MG63 (cell line): ENCODE results near the gene RACGAP1. TPM values are rescaled to one million over a fixed set of nuclear protein-coding genes. Genes with fewer than 3 reads are reported as not detected.

Source experiments
- DNase-seq: peaks from one replicate; pipeline ENCODE4 v3.0.0-alpha.2; 2020
- H3K27me3 ChIP-seq: fragments of 250-450 bp; sonication (Bioruptor Pico); 2 replicates; pipeline ENCODE4 v1.5.1; 2020; ENCODE audit warnings: mild to moderate bottlenecking, moderate library complexity
- H3K36me3 ChIP-seq: fragments of 250-450 bp; sonication (Bioruptor Pico); 2 replicates; pipeline ENCODE4 v1.5.1; 2020; ENCODE audit warnings: mild to moderate bottlenecking, moderate library complexity
- H3K4me3 ChIP-seq: fragments of 250-450 bp; sonication (Bioruptor Pico); 2 replicates; pipeline ENCODE4 v1.5.1; 2020; ENCODE audit warnings: mild to moderate bottlenecking, moderate library complexity
- H3K9me3 ChIP-seq: fragments of 250-450 bp; sonication (Bioruptor Pico); 2 replicates; pipeline ENCODE4 v1.5.1; 2020; ENCODE audit warnings: mild to moderate bottlenecking, moderate library complexity
- total RNA-seq: library from RNA; depleted of rRNA; stranded (reverse); fragments of >200 nt; shearing (Covaris generic); gene quantifications from 2 replicates; pipeline ENCODE4 v1.2.3, GENCODE V29; 2014; ENCODE audit warnings: low replicate concordance

RACGAP1 gene
- total RNA-seq, 1 experiment from 2014 or later = 166 TPM

- Histone ChIP-seq H3K36me3 (peaks cover 32% of the 10 kb centered on the region), H3K9me3 (no peaks in the 10 kb centered on the region), H3K27me3 (no peaks in the 10 kb centered on the region), H3K4me3 (no peak overlapping the region)
- DNase-seq = no peak
These were observed 42.8 kb downstream of the RACGAP1 start for GRCh38 chr12:49982246-49983087.

GRCh38 chr12:49980501-49981349, 44.6 kb downstream of the RACGAP1 start:
- no peak overlapping the region for H3K4me3 ChIP-seq
- DNase-seq = no peak

GRCh38 chr12:49979791-49980190, 45.5 kb downstream of the RACGAP1 start:
- H3K4me3 ChIP-seq = no peak overlapping the region
- H3K36me3 ChIP-seq = peaks cover 9% of the 10 kb centered on the region
- no peak for DNase-seq
- no peaks in the 10 kb centered on the region for H3K9me3 ChIP-seq
- no peaks in the 10 kb centered on the region for H3K27me3 ChIP-seq

More at GRCh38 chr12:49980501-49981349, 44.6 kb downstream of the RACGAP1 start:
- Histone ChIP-seq H3K27me3 (no peaks in the 10 kb centered on the region), H3K9me3 (no peaks in the 10 kb centered on the region), H3K36me3 (peaks cover 18% of the 10 kb centered on the region)

- H3K36me3 ChIP-seq = peaks cover 2% of the 10 kb centered on the region
- H3K9me3 ChIP-seq = no peaks in the 10 kb centered on the region
- no peak overlapping the region for H3K4me3 ChIP-seq
- H3K27me3 ChIP-seq = no peaks in the 10 kb centered on the region
- no peak for DNase-seq
These were observed 46.2 kb downstream of the RACGAP1 start for GRCh38 chr12:49979016-49979586.

GRCh38 chr12:49978125-49978524, 47.2 kb downstream of the RACGAP1 start:
- no peaks in the 10 kb centered on the region for H3K9me3 ChIP-seq
- no peaks in the 10 kb centered on the region for H3K27me3 ChIP-seq
- H3K4me3 ChIP-seq = no peak overlapping the region
- H3K36me3 ChIP-seq = no peaks in the 10 kb centered on the region; the same call in none of the 2 replicates
- no peak for DNase-seq

GRCh38 chr12:49976557-49976956, 48.7 kb downstream of the RACGAP1 start:
- H3K36me3 ChIP-seq = no peaks in the 10 kb centered on the region
- no peak for DNase-seq
- no peaks in the 10 kb centered on the region for H3K9me3 ChIP-seq
- H3K27me3 ChIP-seq = no peaks in the 10 kb centered on the region
- H3K4me3 ChIP-seq = no peak overlapping the region

- Histone ChIP-seq H3K9me3 (no peaks in the 10 kb centered on the region), H3K27me3 (no peaks in the 10 kb centered on the region), H3K4me3 (no peak overlapping the region), H3K36me3 (no peaks in the 10 kb centered on the region)
- DNase-seq = no peak
These were observed 50.0 kb downstream of the RACGAP1 start for GRCh38 chr12:49975318-49975761.

GRCh38 chr12:49974677-49975317, 50.5 kb downstream of the RACGAP1 start:
- no peak for DNase-seq
- Histone ChIP-seq H3K9me3 (no peaks in the 10 kb centered on the region), H3K4me3 (no peak overlapping the region), H3K27me3 (no peaks in the 10 kb centered on the region), H3K36me3 (no peaks in the 10 kb centered on the region)

- H3K9me3 ChIP-seq = no peaks in the 10 kb centered on the region
- no peaks in the 10 kb centered on the region for H3K36me3 ChIP-seq
- no peaks in the 10 kb centered on the region for H3K27me3 ChIP-seq
- no peak overlapping the region for H3K4me3 ChIP-seq
- no peak for DNase-seq
These were observed 51.0 kb downstream of the RACGAP1 start for GRCh38 chr12:49974231-49974675.

GRCh38 chr12:49973361-49973830, 51.9 kb downstream of the RACGAP1 start:
- DNase-seq = no peak
- H3K9me3 ChIP-seq = no peaks in the 10 kb centered on the region
- H3K36me3 ChIP-seq = no peaks in the 10 kb centered on the region

GRCh38 chr12:49972641-49973360, 52.5 kb downstream of the RACGAP1 start, which contains the start of gene AQP6:
TSS of gene AQP6 (plus strand) at chr12:49972947. CDS start at chr12:49973174, 227 bp downstream.
- Histone ChIP-seq H3K9me3 (no peaks in the 10 kb centered on the region), H3K27me3 (no peaks in the 10 kb centered on the region), H3K36me3 (no peaks in the 10 kb centered on the region), H3K4me3 (no peak within 1 kb of the TSS)
- no peak for DNase-seq

More at GRCh38 chr12:49973361-49973830, 51.9 kb downstream of the RACGAP1 start:
- Histone ChIP-seq H3K4me3 (no peak overlapping the region), H3K27me3 (no peaks in the 10 kb centered on the region)

GRCh38 chr12:49972129-49972528, 53.2 kb downstream of the RACGAP1 start:
- no peak for DNase-seq
- no peaks in the 10 kb centered on the region for H3K9me3 ChIP-seq
- H3K36me3 ChIP-seq = no peaks in the 10 kb centered on the region
- no peaks in the 10 kb centered on the region for H3K27me3 ChIP-seq
- no peak overlapping the region for H3K4me3 ChIP-seq

- no peaks in the 10 kb centered on the region for H3K27me3 ChIP-seq
- H3K9me3 ChIP-seq = no peaks in the 10 kb centered on the region
- no peak for DNase-seq
- H3K36me3 ChIP-seq = no peaks in the 10 kb centered on the region
- H3K4me3 ChIP-seq = no peak overlapping the region
These were observed 54.2 kb downstream of the RACGAP1 start for GRCh38 chr12:49971141-49971540.

- H3K9me3 ChIP-seq = no peaks in the 10 kb centered on the region
- H3K4me3 ChIP-seq = no peak overlapping the region
- no peaks in the 10 kb centered on the region for H3K36me3 ChIP-seq
- no peak for DNase-seq
- no peaks in the 10 kb centered on the region for H3K27me3 ChIP-seq
These were observed 54.6 kb downstream of the RACGAP1 start for GRCh38 chr12:49970658-49971057.

GRCh38 chr12:49969651-49970429, 55.5 kb downstream of the RACGAP1 start:
- Histone ChIP-seq H3K36me3 (no peaks in the 10 kb centered on the region), H3K27me3 (no peaks in the 10 kb centered on the region), H3K9me3 (no peaks in the 10 kb centered on the region), H3K4me3 (no peak overlapping the region)
- DNase-seq = no peak
